Ecto neural progenitor cell (in vitro differentiated cells): ENCODE results near the gene DPH5.

Experiments
- DNase-seq: peaks from one replicate; pipeline ENCODE4 v3.0.0-alpha.2; 2018; ENCODE audit warnings: low spot score

DPH5 gene

DNA sequence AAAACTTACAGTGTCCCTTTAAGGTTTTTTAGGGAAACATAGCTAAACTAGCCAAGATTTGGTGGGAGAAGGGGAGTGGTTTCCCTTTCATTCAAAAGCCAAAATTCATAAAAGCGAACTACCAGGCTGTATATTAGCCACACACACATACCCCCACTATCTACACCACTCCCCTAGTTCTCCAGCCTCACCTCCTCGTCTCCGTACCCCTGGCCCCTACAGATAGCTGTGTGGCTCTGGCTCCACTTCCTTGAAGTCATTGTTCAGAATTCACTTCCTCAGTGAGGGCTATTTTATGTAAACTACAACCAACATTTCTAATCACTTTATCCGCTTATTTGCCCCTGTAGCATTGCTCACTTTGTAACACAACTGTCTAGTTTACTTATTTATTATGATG lies 5.3 kb upstream of the DPH5 start:
- no peak for DNase-seq

DNA sequence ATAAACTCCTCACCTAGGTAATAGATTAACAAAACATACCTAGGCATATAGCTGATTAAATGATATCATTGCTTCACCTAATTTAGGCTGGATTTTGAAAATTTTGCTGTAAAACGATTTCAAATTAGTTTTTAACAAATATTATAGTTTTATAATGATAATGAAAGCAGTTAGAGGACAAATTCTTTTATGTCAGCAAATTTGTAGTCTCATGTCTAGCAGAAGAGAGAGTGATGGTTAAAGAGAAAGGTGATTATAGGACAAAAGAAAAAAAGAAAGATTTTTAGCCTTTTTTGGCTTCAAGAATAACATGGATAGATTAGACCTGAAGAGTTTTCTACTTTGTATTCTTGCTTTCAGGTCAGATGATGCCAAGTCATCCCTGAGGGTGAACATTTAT lies 3.6 kb upstream of the DPH5 start:
- DNase-seq = no peak

DNA sequence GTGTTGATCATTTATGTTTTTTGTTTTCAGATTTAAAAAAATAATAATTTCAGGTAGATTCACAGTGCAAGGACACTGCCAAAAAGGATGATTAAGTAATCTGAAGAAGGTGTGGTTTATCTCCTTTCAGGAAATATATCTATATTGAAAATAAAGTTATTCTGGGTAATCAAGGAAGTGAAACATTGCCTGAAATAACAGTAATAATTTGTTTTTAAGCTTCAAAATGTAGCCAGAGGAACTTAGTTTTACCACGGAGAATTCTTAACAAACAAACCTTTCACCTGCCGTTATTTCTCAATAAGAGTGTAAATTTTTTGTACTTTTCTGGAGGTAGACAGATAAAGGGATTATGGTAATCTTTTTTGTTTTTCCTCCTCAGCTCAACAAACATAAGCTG lies 2.9 kb upstream of the DPH5 start:
- DNase-seq = no peak

DNA sequence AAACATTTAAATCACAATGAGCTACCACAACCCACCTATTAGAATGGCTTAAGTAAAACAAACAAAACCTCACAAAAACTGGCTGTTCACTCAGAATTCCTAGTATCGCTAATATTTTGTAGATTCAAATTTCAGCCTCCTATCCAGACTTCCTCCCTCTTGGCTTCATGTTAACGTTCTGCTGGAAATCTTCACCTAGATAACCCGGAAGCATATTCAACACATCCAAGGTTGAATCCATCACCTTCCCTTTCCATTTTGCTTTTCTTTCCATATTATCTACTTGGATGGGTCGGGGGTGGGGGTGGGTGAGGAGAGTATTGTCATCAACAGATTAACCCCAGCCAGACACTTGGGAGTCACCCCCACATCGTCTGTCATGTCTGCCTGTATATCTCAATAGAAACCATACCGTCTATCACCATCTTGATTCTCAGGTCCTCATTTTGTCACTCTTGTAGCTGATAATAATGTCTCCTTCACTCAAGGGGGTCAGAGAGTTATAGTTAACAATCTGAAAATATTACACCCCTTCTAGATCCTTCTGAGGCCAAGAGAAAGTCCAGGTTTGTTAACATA lies 1.7 kb upstream of the DPH5 start:
- no peak for DNase-seq

DNA sequence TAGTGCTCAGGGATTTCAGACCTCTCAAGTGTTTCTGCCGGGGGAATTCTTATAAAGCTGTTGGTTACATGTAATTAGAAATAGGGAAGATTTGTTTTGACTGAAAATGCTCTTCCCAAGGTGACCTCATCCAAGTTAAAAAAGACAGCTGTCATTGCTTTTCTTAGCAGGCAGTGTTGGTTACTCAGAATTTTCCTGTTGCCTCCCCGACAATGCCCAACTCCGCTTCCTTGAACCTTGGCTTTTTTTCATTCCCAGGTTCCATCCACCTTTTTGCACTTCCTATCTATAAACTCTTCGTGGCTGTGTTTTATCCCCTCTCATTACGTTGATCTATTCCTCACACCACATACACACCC lies 825 bp upstream of the DPH5 start:
- no peak for DNase-seq

DNA sequence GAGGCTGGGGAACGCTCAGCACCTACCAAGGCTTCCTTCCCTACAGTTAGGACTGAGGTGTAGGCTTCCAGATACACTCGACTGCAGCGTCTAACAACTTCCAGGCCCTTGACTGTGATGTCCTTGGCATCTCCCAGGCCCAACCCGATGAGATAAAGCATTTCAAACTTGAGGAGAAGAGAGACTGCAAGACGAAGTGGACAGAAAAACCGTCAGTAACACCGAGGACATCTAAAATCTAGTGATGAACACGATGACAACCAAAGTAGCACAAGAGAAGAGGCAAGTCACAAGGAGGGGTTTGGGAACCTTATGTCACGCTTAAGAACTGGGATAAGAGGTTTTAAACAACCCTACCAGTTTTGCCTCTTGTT lies 314 bp downstream of the DPH5 start:
- DNase-seq = no peak

DNA sequence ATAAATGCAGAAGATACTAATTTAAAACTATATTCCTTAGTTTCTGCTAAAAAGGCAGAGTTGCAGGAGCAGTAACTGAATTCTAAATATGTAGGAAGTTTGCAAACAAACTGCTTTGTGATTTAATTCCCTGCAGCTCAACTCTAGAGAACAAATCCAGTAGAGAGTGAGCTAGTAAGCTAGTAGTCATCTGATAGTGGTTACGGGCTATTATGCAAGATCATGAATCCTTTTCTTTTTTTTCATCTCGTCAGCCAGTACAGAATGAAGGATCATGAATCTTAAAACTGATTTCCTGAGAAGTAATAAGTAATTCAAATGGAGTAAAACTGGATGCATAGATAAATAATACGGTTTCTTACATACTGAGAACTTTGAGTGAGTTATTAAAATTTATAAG lies 3.3 kb downstream of the DPH5 start:
- DNase-seq = no peak

DNA sequence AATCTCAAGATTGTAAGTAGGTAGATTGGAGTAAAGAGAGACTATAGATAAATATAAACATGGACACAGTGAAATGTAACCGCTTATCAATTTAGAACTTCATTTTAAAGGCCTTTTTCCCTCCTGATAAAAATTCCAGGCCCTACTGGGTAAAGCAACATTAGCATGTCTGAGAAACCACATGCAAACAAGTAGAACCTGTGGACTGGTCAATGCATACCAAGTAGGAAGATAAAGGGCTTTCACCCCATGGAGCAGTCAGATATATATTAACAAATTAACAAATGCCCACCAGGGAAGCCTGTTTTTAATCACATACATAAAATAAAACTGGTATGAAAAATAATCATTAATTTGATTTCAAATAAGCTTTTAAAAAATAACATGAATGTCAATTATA lies 8.1 kb downstream of the DPH5 start:
- DNase-seq = no peak

DNA sequence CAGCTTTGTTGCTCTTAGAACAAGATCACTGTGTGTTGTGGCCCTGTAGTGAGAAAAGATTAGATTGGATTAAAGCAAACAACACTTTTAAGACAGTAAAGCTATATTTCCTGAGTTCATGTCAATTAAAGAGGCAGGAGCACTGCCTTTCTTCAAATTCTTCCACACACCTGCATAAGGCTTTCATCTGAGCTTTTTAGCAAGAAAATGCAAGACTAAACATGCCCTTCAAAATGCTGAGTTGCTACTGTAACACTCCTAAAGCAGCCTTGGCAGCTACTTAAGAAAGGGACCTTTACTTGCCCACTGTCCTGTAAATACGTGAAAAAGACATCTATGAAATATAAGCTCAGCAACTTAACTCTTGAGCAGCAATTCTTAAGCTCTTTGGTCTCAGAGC lies 11.8 kb downstream of the DPH5 start:
- no peak for DNase-seq

DNA sequence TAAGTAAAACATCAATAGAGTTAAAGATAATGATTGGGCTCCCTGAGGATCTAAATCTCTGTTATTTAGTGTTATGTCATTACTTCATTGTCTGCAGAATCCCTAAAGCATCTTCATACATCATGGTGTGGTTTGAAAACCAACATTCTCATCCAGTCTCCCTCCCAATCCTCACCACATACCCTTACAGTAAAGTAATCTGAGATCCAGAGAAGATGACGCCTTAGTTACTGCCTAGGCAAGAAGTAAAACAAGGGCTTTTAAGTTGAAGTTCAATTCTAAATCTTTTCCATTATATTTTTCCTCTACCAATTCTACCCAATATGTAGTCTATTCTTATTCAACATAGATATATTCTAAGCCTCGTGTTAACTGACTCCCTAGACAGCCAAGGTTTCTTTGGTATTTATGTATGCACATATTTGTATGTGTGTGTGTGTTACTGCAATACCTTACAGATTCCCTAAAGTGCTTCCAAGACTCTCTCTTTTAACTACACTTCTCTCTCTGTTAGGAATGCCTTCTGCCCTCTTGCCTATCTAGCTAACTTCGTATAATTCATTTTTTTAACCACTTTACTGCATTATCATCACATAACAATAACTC lies 17.3 kb downstream of the DPH5 start:
- no peak for DNase-seq

DNA sequence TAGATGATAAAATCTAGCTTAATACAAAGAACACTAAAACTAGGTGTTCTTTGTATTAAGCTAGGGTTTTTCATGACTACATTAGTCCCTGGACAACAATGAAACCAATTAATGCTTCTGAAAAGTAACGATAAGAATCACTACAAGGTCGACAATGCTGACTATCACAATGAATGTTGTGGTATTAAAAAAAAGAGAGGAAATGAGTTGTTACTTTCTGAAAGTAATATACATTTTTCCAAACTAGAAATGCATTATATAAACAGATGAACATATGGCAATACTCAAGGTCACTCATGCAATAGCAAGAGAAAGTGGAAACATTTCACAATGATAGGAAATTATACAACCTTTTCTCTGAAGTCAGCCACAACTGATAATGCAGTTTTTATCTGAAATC lies 19.0 kb downstream of the DPH5 start:
- no peak for DNase-seq

DNA sequence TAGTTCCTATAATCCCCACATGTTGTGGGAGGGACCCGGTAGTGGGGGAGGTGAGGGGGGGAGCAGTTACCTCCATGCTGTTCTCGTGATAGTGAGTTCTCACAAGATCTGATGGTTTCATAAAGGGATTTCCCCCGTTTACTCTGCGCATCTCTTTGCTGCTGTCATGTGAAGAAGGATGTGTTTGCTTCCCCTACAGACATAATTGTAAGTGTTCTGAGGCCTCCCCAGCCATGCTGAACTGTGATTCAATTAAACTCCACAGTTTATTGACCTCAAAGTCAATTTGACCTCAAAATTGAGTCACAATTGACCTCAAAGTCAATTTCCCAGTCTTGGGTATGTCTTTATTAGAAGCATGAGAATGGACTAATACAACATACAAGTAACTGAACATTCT lies 19.7 kb downstream of the DPH5 start:
- DNase-seq = no peak

DNA sequence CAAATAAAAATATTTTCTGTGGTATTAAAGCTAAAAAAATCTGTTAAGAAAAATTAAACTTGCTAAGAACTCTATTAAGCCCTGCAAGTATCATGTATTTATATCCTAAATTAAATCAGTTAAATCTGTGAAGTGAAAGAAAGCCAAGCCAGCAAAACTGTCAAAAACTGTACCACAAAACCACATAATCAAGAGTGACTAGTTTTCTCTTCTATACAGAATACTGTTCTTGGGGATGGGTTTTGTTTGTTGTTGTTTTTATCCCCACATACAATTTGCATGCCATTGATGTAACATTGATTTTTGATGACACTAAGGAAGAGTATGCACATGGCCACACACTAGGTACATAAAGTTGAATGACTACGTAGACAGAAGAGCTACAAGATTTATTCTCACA lies 20.4 kb downstream of the DPH5 start:
- DNase-seq = no peak

DNA sequence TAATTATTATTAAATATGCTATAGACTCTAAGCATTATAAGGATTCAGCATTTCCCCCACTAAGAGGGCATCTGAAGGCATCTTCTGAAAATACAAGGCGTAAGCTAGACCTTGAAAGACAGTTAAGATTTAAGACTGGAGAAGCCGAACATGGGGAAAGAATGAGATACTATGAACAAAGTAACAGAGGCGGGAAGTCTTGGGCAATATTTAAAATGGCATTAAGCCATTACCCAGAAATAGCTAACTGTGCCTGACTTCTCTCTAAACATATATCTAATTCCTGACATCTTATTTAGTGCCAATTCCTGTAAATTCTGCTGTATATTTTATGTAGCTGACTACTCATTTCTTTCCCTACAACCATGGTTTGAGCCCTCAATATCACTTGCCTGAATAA lies 20.9 kb downstream of the DPH5 start:
- DNase-seq = no peak

DNA sequence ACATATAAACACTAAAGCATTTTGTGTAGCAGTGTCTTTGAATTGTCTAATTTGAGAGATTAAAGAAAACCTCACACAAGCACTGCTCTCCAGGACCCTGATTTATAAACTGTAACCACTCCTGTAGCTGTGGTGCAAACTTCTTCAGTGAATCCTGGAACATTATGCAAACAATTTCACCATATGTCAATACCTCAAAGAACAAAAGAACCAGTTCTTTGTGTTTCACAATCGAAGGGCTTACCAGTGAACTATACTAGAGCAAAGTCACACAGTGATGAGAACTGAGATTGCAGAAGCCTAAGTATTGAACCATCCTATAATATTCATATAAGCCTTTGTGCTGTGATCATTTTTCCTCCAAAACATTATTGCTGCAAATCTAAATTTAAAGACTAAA lies 21.5 kb downstream of the DPH5 start:
- no peak for DNase-seq

DNA sequence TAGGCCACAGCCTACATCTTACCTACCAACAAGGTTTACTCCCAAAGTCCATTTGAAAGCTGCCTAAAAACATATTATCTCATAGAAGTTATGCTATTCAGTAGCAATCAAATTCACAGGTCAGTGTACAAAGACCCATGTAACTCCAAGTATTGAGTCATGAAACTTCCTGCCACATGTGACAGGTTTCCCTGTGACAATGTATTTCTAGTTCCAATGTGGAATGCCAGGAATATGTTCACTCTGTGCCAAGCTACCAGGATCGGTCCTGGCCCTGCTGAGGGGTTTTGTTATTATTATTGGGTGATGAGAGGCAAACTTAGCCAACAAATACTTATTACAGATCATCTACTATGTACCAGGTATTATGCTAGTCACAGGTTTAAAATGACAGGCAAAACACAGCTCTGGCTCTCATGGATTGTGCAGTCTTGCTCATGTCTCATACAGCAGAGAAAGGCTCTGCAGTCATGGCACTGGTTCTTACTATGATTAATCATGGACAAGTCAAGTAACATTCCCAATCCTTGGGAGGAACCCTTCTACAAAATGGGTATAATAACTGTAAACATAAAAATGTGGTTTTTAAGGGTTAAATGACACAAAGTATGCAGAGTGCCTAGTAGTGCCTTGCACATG lies 22.5 kb downstream of the DPH5 start:
- no peak for DNase-seq

DNA sequence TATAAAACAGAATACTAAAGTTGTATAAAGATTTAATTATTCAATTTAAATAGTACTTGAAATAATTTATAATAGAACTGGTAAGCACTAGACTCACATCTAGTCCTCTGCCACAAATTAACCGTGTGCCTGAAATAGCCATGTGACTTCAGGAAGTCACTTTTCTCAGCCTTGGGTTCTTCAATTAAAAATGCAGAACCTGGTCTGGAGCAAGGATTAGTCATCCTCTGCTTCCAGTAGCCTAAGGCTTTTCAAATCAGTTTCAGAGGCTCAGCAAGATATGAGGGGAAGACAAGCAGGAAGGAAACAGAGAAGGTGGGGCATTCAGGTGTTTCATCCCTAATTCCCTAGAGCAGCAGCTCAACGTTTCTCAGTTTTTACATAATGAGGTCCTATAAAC lies 23.0 kb downstream of the DPH5 start:
- no peak for DNase-seq

DNA sequence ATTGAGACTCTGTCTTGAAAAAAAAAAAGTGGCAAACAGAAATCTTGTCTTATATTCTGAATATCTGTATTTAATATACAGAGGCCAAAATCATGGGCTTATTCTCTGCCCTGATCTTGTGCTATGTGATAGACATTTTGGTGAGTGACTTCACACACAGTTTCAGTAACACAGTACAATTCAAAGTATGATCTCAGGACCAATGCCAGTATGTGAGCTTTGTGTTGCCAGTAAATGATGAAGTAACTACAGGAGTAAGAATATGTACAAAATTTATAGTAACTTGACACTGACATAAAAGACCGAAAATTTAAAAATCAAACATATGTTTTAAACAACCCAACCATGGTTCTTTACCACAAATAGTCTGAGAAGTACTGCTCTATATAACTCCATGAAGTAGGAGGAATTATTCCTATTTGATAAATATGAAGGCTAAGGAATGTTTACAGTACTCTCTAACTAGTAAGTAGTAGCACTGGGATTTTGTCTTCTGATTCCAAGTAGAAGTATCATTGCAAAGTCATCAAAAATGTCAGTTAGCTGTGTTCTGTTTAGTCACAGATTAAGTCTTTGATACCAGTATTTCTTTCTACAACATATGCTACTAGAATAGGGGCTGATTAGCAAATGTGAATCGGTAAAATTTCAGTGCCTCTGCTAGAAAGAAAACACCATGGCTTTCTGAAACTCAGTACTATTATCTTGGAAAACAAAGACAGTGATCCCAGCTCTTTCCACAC lies 25.3 kb downstream of the DPH5 start:
- no peak for DNase-seq

DNA sequence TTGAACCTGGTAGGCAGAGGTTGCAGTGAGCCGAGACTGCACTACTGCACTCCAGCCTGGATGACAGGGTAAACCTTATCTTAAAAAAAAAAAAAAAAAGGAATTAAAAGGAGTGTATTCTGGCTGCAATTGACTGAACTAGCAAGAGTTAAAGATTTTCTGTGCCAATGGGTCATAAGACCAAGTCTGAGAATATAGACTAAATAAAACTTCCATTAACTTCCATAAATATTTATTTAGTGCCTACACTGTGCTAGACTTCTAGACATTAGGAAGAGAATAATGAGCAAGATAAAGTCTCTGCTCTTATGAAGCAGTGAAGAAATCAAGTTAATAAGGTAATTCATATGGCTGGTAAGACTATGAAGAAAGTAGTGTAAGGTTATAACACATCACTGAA lies 27.2 kb downstream of the DPH5 start:
- no peak for DNase-seq

DNA sequence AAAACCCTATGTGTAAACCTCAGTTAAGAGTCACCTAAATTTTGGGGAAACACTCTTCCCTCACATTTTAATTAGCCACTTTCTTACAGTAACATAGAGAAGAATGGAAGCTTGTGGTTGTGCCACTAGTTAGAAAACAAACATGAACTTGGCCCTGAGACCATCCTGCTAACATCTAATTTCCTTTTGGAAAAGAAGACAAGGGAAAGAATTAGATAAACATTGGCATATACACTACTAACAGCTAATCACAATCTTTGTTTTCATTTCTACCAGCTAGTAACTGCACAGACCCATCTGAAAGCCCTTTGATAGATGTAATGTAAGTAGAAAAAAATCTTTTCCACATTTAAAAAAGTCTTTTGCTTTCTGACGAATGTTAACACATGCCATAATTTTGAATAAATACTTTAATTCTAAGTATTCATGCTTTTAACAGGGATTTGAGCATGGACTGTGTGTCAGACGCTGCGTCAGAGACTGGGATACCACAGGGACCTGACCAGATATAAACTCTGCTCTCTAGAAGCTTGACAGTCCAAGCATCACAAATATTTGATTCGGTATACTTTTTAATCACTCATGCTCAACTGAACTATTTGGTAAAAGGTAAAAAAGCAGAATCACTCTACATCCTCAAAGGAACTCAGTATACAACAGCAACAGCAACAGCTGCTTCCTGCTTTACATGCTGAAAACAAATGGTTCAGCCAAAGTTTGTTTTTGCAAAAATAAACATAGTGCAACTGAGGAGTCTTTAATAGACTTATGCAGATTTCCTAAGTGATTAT lies 30.2 kb downstream of the DPH5 start:
- no peak for DNase-seq

DNA sequence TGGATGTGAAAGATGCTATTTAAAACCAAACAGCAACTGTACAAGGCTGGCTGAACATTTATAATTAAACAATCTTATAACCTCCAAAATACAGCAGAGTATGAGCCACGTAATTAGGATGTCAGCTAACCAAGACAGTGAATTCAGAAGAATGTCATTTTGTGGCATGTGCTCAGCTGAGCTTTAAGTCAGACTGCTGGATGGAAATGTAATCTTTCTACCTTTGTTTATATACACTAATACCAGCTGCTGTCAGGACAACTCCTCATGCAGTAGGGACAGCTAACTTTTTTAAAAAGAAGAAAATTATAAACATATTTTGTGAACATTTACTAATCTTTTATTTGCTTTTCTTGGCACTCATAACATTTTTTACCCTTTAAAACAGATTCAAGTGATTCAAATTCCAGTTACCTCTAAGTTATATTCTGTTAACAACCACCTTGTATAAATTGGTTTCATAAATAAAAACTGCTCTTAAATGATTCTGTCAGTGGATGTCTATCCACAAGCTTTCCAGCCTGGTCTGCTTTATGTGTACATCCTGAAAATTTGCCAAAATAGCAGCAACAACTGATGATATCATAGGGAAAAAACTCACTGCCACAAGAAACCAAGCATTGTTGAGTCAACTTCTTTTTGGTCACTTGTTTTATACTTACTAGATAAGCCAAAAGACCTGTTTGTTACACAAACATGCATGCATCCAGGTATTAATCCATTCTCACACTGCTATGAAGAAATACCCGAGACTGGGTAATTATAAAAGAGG lies 36.1 kb downstream of the DPH5 start:
- no peak for DNase-seq

DNA sequence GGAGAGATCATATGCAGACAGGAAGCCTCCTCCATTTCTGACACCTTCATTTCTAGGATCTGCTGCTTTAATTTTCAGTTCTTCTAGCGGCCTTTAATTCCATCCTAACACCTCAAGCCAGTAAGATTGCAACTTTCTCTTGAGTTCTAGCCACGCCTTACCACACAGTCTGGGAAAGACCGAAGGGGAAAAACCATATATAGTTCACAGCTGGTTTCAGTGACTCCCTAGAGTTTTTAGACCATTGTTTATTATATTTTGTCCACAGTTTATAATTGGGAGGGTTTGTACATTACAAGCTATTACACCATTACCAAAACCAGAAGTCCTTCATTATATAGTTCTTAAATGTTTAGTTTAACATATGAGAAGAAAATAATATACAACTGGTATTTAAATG lies 37.5 kb downstream of the DPH5 start:
- DNase-seq = no peak
